Gastrocnemius medialis (tissue), 4 donors: Measurements from ENCODE around the gene UTP14A.

Experiments
- CTCF ChIP-seq, 5 experiments: fragments of 450-650 bp in 3 of 5; fragments of 200-600 bp in 2 of 5; sonication (generic) in 2 of 5; IDR thresholded peaks in 4 of 5; conservative IDR thresholded peaks in 1 of 5; 1 replicate in 4 of 5; 2 replicates in 1 of 5; pipeline ENCODE4 v1.5.1; 2016 to 2019; ENCODE audit warnings: antibody characterized with exemption in 5 of 5, mild to moderate bottlenecking in 3 of 5, moderate library complexity in 3 of 5
- POLR2A ChIP-seq, 2 donors: fragments of 450-650 bp; IDR thresholded peaks; one replicate each; pipeline ENCODE4 v1.6.1; 2017; ENCODE audit warnings: antibody characterized with exemption in 2 of 2, mild to moderate bottlenecking in 2 of 2, moderate library complexity in 2 of 2

GRCh38 chrX:129934461-129934860 lies 28.5 kb downstream of the UTP14A start:
- TF ChIP-seq CTCF (IDR thresholded peaks at IDR 0.05 in 4 of 5, conservative IDR thresholded peaks at IDR 0.05 in 1 of 5): no peak
- TF ChIP-seq POLR2A (IDR thresholded peaks at IDR 0.05): no peak
